Left renal pelvis (tissue), 4 donors: Measurements from ENCODE around the gene CNTNAP2. TPM values are rescaled to one million over a fixed set of nuclear protein-coding genes. Genes with fewer than 3 reads are reported as not detected.

Experiments used
- DNase-seq, 4 donors: peaks; one replicate each; pipeline ENCODE4 v3.0.0-alpha.2; 2013; ENCODE audit warnings: low read depth in 4 of 4, low spot score in 3 of 4
- polyA plus RNA-seq, 4 donors: library from polyadenylated mRNA; unstranded; fragments of 120-200 nt; gene quantifications; one replicate each; pipeline ENCODE4 v1.2.1, GENCODE V29; 2013; ENCODE audit not compliant: insufficient read length in 4 of 4

The CNTNAP2 gene
- polyA plus RNA-seq, 4 donors: 23.5 to 71.0 (median 29.4) TPM

- no peak for DNase-seq
These were observed 160.3 kb downstream of the CNTNAP2 start for GRCh38 chr7:146276888-146277287.

- no peak for DNase-seq
These were observed 168.8 kb downstream of the CNTNAP2 start for GRCh38 chr7:146285418-146285817.

- no peak for DNase-seq
These were observed 174.1 kb downstream of the CNTNAP2 start for GRCh38 chr7:146290746-146291145.

DNA sequence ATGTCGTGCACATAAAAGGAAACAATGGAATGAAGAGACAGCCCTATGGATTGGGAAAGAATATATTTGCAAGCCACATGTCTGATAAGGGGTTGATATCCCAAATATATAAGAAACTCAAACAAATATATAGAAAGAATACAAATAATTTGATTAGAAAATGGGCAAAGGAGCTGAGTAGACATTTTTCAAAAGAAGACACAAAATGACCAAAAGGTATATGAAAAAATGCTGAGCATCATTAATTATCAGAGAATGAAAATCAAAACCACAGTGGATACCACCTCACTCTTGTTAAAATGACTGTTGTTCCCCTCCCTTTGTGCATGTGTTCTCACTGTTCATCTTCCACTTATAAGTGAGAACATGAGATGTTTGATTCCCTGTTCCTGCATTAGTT is 175.3 kb downstream of the CNTNAP2 start:
- no peak for DNase-seq

GRCh38 chr7:146296028-146296427 is 179.4 kb downstream of the CNTNAP2 start:
- DNase-seq: no peak

DNA sequence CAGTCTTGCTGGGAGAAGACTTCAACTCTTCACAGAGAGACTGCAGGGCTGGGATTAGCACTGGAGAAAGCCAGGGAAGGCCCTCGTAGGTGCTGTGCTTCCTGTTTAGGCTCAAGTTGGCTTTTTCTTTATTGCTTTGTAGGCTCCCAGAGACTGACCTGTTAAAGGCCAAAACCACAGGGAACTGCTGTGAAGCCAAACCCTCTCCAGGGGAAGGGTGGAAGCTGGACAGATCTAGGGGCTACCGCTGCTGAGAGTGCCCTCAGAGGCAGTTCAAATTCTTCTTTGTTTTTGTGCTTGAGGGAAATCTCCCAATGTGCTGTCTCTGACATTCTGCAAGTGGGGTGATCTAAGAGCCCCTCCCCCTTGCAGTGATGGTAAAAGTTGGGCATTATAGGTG is 198.4 kb downstream of the CNTNAP2 start:
- no peak for DNase-seq

- DNase-seq: no peak
These were observed 203.0 kb downstream of the CNTNAP2 start for GRCh38 chr7:146319629-146320028.

DNA sequence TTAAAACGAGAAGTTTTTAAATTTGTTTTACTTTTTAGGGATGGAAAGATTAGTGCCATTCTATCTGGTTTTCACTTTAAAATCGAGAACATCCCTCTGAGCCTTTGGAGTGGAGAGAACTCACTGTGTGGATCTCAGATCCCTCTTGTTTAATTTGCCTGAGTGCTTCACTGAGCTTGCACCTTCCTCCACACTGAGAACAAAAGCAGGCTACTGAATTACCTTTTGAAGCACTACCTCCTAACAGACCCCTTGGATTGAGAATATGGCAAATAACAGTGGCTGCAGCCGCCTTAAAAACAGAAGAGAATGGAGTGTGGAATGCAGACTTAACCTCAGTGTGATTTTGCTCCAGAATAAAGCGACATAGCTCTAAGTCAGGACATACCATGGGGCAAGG is 204.7 kb downstream of the CNTNAP2 start:
- DNase-seq: no peak

GRCh38 chr7:146331369-146331768 is 214.8 kb downstream of the CNTNAP2 start:
- no peak for DNase-seq

- no peak for DNase-seq
These were observed 228.7 kb downstream of the CNTNAP2 start for GRCh38 chr7:146345251-146345650.

- no peak for DNase-seq
These were observed 229.5 kb downstream of the CNTNAP2 start for GRCh38 chr7:146346096-146346495.

GRCh38 chr7:146355216-146355615 is 238.6 kb downstream of the CNTNAP2 start:
- DNase-seq: no peak

DNA sequence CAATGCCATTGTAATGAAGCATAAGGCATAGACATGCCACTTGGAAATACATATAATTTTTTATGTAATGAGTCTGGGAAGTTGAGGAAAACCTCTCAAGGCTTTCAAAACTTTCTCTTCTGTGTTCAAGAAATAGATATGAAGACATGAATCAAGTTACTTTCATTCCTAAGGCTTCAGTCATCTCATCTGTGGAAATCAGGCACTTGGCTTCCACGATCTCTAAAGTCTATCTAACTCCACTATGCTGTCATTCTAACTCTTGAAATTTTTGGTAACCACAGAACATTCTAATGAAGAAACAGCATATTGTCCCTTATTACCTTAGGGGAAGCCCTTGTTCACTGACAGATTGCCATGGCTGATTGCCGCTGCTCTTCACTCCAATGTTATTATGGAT is 242.6 kb downstream of the CNTNAP2 start:
- no peak for DNase-seq

DNA sequence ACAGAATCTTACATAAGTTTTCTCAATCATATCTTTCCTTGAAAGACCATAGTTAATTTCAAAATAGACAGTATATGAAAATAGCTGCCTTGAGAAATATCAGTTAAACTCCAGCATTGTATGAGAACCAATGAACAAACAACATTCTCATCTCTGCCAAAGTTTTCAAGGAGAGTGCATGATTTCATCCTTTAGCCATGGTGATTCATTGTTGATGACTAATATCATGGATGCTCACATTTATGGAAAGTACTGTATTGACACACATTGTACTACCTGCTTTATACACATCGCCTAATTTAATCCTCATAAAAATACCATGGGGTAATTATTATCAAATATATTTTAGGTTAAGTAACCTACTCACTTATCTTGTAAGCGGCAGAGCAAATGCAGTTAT is 250.3 kb downstream of the CNTNAP2 start:
- no peak for DNase-seq

DNA sequence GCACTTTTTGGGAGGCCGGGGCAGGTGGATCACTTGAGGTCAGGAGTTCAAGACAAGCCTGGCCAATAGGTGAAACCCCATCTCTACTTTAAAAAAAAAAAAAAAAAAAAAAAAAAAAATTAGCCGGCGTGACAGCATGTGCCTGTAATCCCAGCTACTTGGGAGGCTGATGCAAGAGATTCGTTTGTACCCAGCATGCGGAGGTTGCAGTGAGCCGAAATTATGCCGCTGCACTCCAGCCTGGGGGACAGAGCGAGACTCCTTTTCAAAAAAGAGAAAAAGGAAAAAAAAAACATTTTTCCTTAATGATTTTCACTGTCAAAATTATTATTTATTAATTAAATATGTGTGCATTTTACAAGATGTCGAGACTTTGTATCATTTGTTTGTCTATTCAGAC is 253.6 kb downstream of the CNTNAP2 start:
- DNase-seq: no peak

DNA sequence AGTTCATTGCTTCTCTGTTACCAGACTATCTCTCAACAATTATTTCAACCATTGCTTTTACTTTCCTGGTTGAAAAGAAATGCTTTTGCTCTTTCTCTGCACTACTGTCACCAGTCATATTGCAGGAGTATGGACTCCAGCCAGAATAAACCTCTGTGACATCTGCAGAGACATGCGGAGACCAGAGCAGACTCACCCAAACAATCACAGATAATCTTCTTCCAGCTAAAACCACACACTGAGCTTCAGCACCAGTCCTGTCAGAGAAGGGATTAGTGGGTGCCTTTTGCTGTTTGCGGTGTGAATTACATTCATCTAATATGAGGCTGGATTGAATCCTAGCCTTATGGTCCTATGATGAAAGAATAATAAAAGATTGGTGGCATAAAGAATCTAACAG is 258.6 kb downstream of the CNTNAP2 start:
- DNase-seq: no peak

DNA sequence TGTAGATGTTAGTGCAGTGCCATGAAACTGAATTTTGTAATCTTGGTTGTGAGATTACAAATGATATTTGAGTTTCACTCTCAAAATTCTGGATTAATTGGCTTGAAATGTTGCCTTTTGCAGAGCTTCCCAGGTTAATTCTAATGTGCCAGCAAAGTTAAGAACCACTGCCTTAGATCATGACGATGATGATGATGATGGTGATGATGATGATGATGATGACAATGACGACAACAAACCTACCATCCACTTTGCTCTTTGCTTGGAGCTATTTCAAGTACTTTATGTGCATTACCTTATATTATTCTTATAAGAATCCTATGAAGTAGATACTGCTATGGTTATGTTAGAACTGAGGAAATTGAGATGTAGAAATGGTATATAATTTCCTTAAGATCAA is 261.6 kb downstream of the CNTNAP2 start:
- no peak for DNase-seq

- no peak for DNase-seq
These were observed 270.5 kb downstream of the CNTNAP2 start for GRCh38 chr7:146387140-146387539.

DNA sequence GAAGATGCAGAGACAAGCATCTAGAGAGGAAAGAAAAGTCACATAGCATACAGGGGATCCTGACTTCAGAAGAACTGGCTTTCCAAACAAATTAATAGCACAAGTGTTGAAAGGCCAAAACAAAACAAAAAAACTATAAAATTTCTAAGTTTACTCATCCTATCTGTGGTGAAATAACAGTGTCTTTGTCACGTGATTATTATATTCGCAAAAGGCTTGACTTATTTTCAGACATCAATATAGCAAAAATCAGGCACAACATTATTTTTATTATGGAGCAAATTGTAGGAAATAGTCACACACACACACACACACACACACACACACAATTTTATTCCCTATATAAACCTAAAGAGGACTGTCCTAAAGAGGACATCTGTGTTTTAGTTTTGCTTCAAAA is 272.3 kb downstream of the CNTNAP2 start:
- no peak for DNase-seq

GRCh38 chr7:146393346-146393745 is 276.7 kb downstream of the CNTNAP2 start:
- no peak for DNase-seq

GRCh38 chr7:146397141-146397540 is 280.5 kb downstream of the CNTNAP2 start:
- DNase-seq: no peak

- no peak for DNase-seq
These were observed 285.3 kb downstream of the CNTNAP2 start for GRCh38 chr7:146401939-146402338.

DNA sequence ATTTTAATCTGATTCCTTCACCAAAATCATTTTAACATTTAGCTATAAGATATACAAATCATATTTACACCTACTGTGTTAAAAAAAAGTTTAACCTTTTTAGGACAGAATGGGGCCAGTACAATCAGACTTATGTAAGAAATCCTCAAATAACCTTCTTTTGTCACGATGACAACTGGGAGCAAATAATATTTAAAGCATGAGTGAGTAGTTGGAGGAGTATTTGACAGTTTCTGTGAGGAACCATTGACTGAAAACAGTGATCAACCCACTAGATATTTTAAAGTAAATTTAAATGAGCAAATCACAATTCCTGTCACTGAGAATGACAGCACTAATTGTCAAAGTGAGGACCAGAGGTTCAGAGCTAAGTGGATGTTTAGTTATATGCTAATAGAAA is 289.1 kb downstream of the CNTNAP2 start:
- DNase-seq: no peak

DNA sequence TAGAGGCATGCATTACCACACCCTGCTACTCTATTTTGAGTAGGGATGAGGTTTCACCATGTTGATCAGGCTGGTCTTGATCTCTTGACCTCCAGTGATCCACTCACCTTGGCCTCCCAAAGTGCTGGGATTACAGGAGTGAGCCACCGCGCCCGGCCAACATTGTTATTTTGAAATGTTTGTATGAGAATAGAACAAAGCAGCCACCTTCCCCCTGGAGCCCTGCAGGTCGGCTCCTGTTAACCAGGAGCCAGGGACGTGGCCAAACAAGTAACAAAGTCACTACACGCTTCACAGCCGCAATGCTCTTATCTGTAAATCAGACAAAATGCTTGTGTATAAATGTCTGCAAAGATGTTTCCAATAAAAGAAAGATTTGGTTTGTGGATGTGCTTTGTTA is 295.4 kb downstream of the CNTNAP2 start:
- DNase-seq: no peak
